HCT116 (cell line): ENCODE results near the gene VSTM2L. TPM values are rescaled to one million over a fixed set of nuclear protein-coding genes. Genes with fewer than 3 reads are reported as not detected.

Source experiments
- ATAC-seq: fragments of 200-7000 bp; cut with Tn5 transposase; 2 replicates; pipeline ENCODE4 v1.9.1; 2020; ENCODE audit warnings: mild to moderate bottlenecking, moderate library complexity
- BruUV-seq: library from RNA; stranded (reverse); fragments of 400-500 nt; replicated peaks from 2 replicates; lab custom pipeline; 2021; lab: Mats Ljungman, UMichigan
- CTCF ChIA-PET: fragments of 300-600 bp; sonication (Branson Sonifier 250); formaldehyde crosslinking; loops from one replicate; lab custom pipeline; 2021; ENCODE audit warnings: antibody characterized with exemption; lab: Charles Lee
- POLR2A ChIA-PET: fragments of 300-600, 350-600 bp; sonication (Branson Sonifier 250); formaldehyde crosslinking; loops from one replicate; lab custom pipeline; 2021; ENCODE audit warnings: antibody characterized with exemption; lab: Charles Lee
- RAD21 ChIA-PET, 2 experiments: fragments of 300-600 bp; sonication (Branson Sonifier 250); formaldehyde crosslinking; loops; one replicate each; lab custom pipeline; 2023; ENCODE audit warnings: low total read pairs in 2 of 2; ENCODE audit not compliant: uncharacterized antibody in 2 of 2, unreplicated experiment in 2 of 2, low non-redundant PET in 1 of 2; lab: Charles Lee
- DNase-seq: peaks from one replicate; pipeline ENCODE4 v3.0.0-alpha.2; 2010; ENCODE audit warnings: low read depth, low spot score
- H2AFZ ChIP-seq: fragments of 200-600 bp; shearing (Covaris generic), sonication (generic); 2 replicates; pipeline ENCODE4 v1.6.1; 2017; ENCODE audit warnings: low read depth, mixed run types, mixed read lengths, antibody characterized with exemption, low read length; ENCODE audit not compliant: poor library complexity, severe bottlenecking
- H3K27ac ChIP-seq: 2 replicates; pipeline ENCODE4 v1.5.1; 2012; ENCODE audit warnings: low read depth, low read length
- H3K27me3 ChIP-seq: fragments of 200-600 bp; sonication (generic); 2 replicates; pipeline ENCODE4 v1.6.1; 2016; ENCODE audit warnings: mixed run types, low read length, mixed read lengths; ENCODE audit not compliant: insufficient read depth
- H3K36me3 ChIP-seq, 2 experiments: fragments of 200-500 bp in 1 of 2; fragments of 200-600 bp in 1 of 2; sonication (Bioruptor generic) in 1 of 2; sonication (generic) in 1 of 2; 2 replicates each; pipeline versions ENCODE4 v1.5.1 to v1.6.1; 2014 to 2016; ENCODE audit warnings: low read length in 2 of 2, inconsistent platforms in 1 of 2, mixed read lengths in 1 of 2, mixed run types in 1 of 2; ENCODE audit not compliant: insufficient read depth in 2 of 2, control insufficient read depth in 1 of 2
- H3K4me1 ChIP-seq, 2 experiments: fragments of 200-600 bp in 1 of 2; sonication (generic) in 1 of 2; 2 replicates each; pipeline versions ENCODE4 v1.5.1 to v1.6.1; 2012 to 2017; ENCODE audit warnings: low read length in 2 of 2, inconsistent platforms in 1 of 2, mild to moderate bottlenecking in 1 of 2, mixed read lengths in 1 of 2, mixed run types in 1 of 2, moderate library complexity in 1 of 2; ENCODE audit not compliant: insufficient read depth in 2 of 2, control insufficient read depth in 1 of 2
- H3K4me2 ChIP-seq: fragments of 200-600 bp; sonication (generic); 2 replicates; pipeline ENCODE4 v1.6.1; 2017; ENCODE audit warnings: mixed run types, low read length, mixed read lengths
- H3K4me3 ChIP-seq, 2 experiments: fragments of 200-600 bp in 1 of 2; sonication (generic) in 1 of 2; replicated peaks in 1 of 2; 2 replicates each; pipeline ENCODE4 v1.5.1; 2011 to 2016; ENCODE audit warnings: low read length in 2 of 2, control low read depth in 1 of 2, low read depth in 1 of 2, mild to moderate bottlenecking in 1 of 2, mixed read lengths in 1 of 2, mixed run types in 1 of 2
- H3K79me2 ChIP-seq: fragments of 200-600 bp; sonication (generic); 2 replicates; pipeline ENCODE4 v1.6.1; 2017; ENCODE audit warnings: mild to moderate bottlenecking, mixed run types, low read length, moderate library complexity, mixed read lengths; ENCODE audit not compliant: insufficient read depth
- H3K9ac ChIP-seq: fragments of 200-600 bp; sonication (generic); 2 replicates; pipeline ENCODE4 v1.6.1; 2016; ENCODE audit warnings: low read length, mixed read lengths
- H3K9me2 ChIP-seq: fragments of 200-600 bp; sonication (generic), shearing (Covaris generic); 2 replicates; pipeline ENCODE4 v1.6.1; 2017; ENCODE audit warnings: mixed run types, mild to moderate bottlenecking, moderate library complexity; ENCODE audit not compliant: insufficient read depth
- H3K9me3 ChIP-seq, 2 experiments: fragments of 200-500 bp in 1 of 2; fragments of 200-600 bp in 1 of 2; sonication (Bioruptor generic) in 1 of 2; sonication (generic) in 1 of 2; 2 replicates each; pipeline ENCODE4 v1.6.1; 2014 to 2017; ENCODE audit warnings: low read length in 2 of 2, mixed read lengths in 2 of 2, inconsistent platforms in 1 of 2, low read depth in 1 of 2, mild to moderate bottlenecking in 1 of 2, mixed run types in 1 of 2, moderate library complexity in 1 of 2; ENCODE audit not compliant: control insufficient read depth in 1 of 2, insufficient read depth in 1 of 2
- H4K20me1 ChIP-seq: fragments of 200-600 bp; sonication (generic), shearing (Covaris generic); 2 replicates; pipeline ENCODE4 v1.6.1; 2017; ENCODE audit warnings: mixed run types, mild to moderate bottlenecking, moderate library complexity; ENCODE audit not compliant: insufficient read depth
- CBX3 ChIP-seq: IDR thresholded peaks from 2 replicates; pipeline ENCODE4 v1.6.1; 2012; ENCODE audit warnings: low read depth
- EGR1 ChIP-seq: IDR thresholded peaks from 2 replicates; pipeline ENCODE4 v1.6.1; 2012; ENCODE audit warnings: low read depth
- EZH2 ChIP-seq: fragments of 200-600 bp; sonication (generic); IDR thresholded peaks from 2 replicates; pipeline ENCODE4 v1.6.1; 2017; ENCODE audit warnings: antibody characterized with exemption, mixed run types
- JUND ChIP-seq: IDR thresholded peaks from 2 replicates; pipeline ENCODE4 v1.6.1; 2012
- POLR2AphosphoS5 ChIP-seq: IDR thresholded peaks from 2 replicates; pipeline ENCODE4 v1.6.1; 2011; ENCODE audit warnings: mild to moderate bottlenecking, low read depth, low read length, moderate library complexity
- RAD21 ChIP-seq: IDR thresholded peaks from 2 replicates; pipeline ENCODE4 v1.6.1; 2012; ENCODE audit warnings: low read depth, mild to moderate bottlenecking
- SP1 ChIP-seq: IDR thresholded peaks from 2 replicates; pipeline ENCODE4 v1.6.1; 2012; ENCODE audit warnings: low read depth
- SRF ChIP-seq: IDR thresholded peaks from 2 replicates; pipeline ENCODE4 v1.6.1; 2012; ENCODE audit warnings: low read depth
- TCF7L2 ChIP-seq: IDR thresholded peaks from 2 replicates; pipeline ENCODE4 v1.7.0; 2011; ENCODE audit warnings: borderline replicate concordance, inconsistent platforms; ENCODE audit not compliant: insufficient read depth, insufficient read length; ENCODE audit errors: extremely low read depth
- YY1 ChIP-seq: IDR thresholded peaks from 2 replicates; pipeline ENCODE4 v1.6.1; 2011; ENCODE audit warnings: low read length, low read depth, moderate library complexity, mild to moderate bottlenecking; ENCODE audit not compliant: insufficient replicate concordance; ENCODE audit errors: extremely low read depth
- ZFX ChIP-seq: fragments of 450-650 bp; IDR thresholded peaks from 2 replicates; pipeline ENCODE4 v1.6.1; 2017
- ZNF274 ChIP-seq: fragments of 200-500 bp; sonication (Bioruptor generic); IDR thresholded peaks from 2 replicates; pipeline ENCODE4 v1.6.1; 2014; ENCODE audit warnings: mild to moderate bottlenecking, low read depth, low read length, inconsistent platforms
- intact Hi-C: fragments of 100-400 bp; cut with micrococcal nuclease; formaldehyde crosslinking; loops from 2 replicates; pipeline ENCODE4 v1.10.0; 2022
- total RNA-seq: library from RNA; stranded (reverse); gene quantifications from one replicate; pipeline ENCODE4 v1.2.1, GENCODE V29; 2021; ENCODE audit not compliant: unreplicated experiment
- TF ChIP-seq, protein P1 (sequence below): IDR thresholded peaks from 2 replicates; pipeline ENCODE4 v1.6.1; 2011; ENCODE audit warnings: mild to moderate bottlenecking, low read length, moderate library complexity; ENCODE audit not compliant: insufficient replicate concordance; ENCODE audit errors: extremely low read depth
- TF ChIP-seq, protein P2 (sequence below): IDR thresholded peaks from 2 replicates; pipeline ENCODE4 v1.6.1; 2012
- TF ChIP-seq, protein P3 (sequence below): IDR thresholded peaks from 2 replicates; pipeline ENCODE4 v1.6.1; 2012

Gene VSTM2L
- total RNA-seq, 1 experiment from 2014 or later = 0.69 TPM

DNA sequence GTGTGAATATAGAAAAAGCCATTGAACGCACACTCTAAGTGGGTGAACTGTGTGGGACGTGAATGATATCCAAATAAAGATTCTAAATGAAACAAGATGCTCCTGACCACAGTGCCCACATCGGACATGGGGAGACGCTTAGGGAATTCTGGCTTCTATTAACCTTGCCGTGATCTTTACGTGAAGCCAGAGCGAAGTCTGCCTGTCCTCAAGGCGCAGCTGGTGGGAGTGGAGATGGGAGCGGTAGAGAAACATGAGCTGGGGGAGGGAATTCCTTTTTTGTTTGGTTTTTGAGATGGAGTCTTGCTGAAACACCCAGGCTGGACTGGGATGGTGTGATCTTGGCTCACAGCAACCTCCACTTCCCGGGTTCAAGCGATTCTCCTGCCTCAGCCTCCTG lies 46.0 kb downstream of the VSTM2L start:
- BruUV-seq = no TSS peak

DNA sequence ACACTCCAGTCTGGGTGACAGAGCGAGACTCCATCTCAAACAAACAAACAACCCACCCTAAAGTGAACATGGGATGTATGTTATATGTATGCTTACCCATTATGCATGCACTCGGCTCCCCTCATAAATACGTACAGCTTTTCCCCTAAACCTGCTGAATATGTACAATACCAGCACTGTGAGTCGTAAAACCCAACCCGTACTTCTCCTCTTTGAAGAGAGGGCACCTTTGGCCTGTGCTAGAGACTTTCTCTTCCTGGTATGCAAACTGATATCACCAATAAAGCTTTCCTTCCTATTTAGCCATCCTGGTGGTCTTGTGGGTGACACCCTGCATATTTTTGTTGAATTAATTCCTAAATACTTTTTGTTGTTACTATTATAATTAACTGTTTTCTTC lies 51.3 kb downstream of the VSTM2L start:
- no peaks in the 10 kb centered on the region for H4K20me1 ChIP-seq
- ChIA-PET RAD21 (no interaction called here), CTCF (no interaction called here), POLR2A (no interaction called here)
- no peak overlapping the region for H3K4me3 ChIP-seq
- no peaks in the 10 kb centered on the region for H3K36me3 ChIP-seq
- H3K79me2 ChIP-seq = no peaks in the 10 kb centered on the region
- ATAC-seq (no peak), DNase-seq (no peak)
- no peak overlapping the region for H2AFZ ChIP-seq
- H3K9me2 ChIP-seq = no peaks in the 10 kb centered on the region
- BruUV-seq = no TSS peak
- no peaks in the 10 kb centered on the region for H3K9me3 ChIP-seq
- TF ChIP-seq SP1 (no peak), EGR1 (no peak), RAD21 (no peak), TCF7L2 (no peak), YY1 (no peak), SRF (no peak), JUND (no peak), EZH2 (no peak), CBX3 (no peak), ZFX (no peak)
- TF ChIP-seq, protein P1, sequence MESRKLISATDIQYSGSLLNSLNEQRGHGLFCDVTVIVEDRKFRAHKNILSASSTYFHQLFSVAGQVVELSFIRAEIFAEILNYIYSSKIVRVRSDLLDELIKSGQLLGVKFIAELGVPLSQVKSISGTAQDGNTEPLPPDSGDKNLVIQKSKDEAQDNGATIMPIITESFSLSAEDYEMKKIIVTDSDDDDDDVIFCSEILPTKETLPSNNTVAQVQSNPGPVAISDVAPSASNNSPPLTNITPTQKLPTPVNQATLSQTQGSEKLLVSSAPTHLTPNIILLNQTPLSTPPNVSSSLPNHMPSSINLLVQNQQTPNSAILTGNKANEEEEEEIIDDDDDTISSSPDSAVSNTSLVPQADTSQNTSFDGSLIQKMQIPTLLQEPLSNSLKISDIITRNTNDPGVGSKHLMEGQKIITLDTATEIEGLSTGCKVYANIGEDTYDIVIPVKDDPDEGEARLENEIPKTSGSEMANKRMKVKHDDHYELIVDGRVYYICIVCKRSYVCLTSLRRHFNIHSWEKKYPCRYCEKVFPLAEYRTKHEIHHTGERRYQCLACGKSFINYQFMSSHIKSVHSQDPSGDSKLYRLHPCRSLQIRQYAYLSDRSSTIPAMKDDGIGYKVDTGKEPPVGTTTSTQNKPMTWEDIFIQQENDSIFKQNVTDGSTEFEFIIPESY = no peak
- TF ChIP-seq, protein P2, sequence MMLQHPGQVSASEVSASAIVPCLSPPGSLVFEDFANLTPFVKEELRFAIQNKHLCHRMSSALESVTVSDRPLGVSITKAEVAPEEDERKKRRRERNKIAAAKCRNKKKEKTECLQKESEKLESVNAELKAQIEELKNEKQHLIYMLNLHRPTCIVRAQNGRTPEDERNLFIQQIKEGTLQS = no peak
- intact Hi-C loops = no loop called here
- no peak overlapping the region for H3K9ac ChIP-seq
- H3K4me1 ChIP-seq = no peaks in the 10 kb centered on the region
- no peak overlapping the region for H3K4me2 ChIP-seq
- no peak overlapping the region for H3K27ac ChIP-seq
- H3K27me3 ChIP-seq = peaks cover 8% of the 10 kb centered on the region; the same call in 1 of the 2 replicates

More for the DNA sequence above, 46.0 kb downstream of the VSTM2L start:
- H3K9me2 ChIP-seq = no peaks in the 10 kb centered on the region
- no peak overlapping the region for H3K9ac ChIP-seq
- TF ChIP-seq, protein P3, sequence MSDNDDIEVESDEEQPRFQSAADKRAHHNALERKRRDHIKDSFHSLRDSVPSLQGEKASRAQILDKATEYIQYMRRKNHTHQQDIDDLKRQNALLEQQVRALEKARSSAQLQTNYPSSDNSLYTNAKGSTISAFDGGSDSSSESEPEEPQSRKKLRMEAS = no peak
- TF ChIP-seq EZH2 (no peak), ZNF274 (no peak), POLR2AphosphoS5 (no peak)
- TF ChIP-seq, all 23 proteins: peak for 0
- H3K27me3 ChIP-seq = no peaks in the 10 kb centered on the region
- no peaks in the 10 kb centered on the region for H4K20me1 ChIP-seq
- DNase-seq (no peak), ATAC-seq (no peak)
- no peak overlapping the region for H3K4me3 ChIP-seq
- H3K36me3 ChIP-seq = no peaks in the 10 kb centered on the region
- intact Hi-C loops = no loop called here
- ChIA-PET CTCF (no interaction called here), POLR2A (no interaction called here), RAD21 (no interaction called here)
- H3K27ac ChIP-seq = no peak overlapping the region
- H3K4me1 ChIP-seq = no peaks in the 10 kb centered on the region
- H3K9me3 ChIP-seq = no peaks in the 10 kb centered on the region
- H2AFZ ChIP-seq = no peak overlapping the region
- H3K79me2 ChIP-seq = no peaks in the 10 kb centered on the region
- H3K4me2 ChIP-seq = no peak overlapping the region
